Neuronal stem cell (in vitro differentiated cells): Measurements from ENCODE around the gene CSNK1D.
"Not testable (repeated sequence)": the region's sequence is repeated elsewhere in the genome, so short reads cannot be mapped to it uniquely, and the experiment has no call there.

Experiments
- DNase-seq: peaks from one replicate; pipeline ENCODE4 v3.0.0-alpha.2; 2013; ENCODE audit warnings: low spot score
- H2AFZ ChIP-seq: one replicate; pipeline ENCODE4 v1.6.1; 2013; ENCODE audit warnings: mild to moderate bottlenecking, low read length, inconsistent platforms
- H2AK5ac ChIP-seq: 2 replicates; pipeline ENCODE4 v1.6.1; 2013; ENCODE audit warnings: low read depth, mild to moderate bottlenecking, inconsistent platforms, low read length, moderate library complexity, mixed read lengths
- H2BK120ac ChIP-seq: 2 replicates; pipeline ENCODE4 v1.6.1; 2013; ENCODE audit warnings: low read depth, mild to moderate bottlenecking, inconsistent platforms, low read length, moderate library complexity, mixed read lengths
- H2BK12ac ChIP-seq: one replicate; pipeline ENCODE4 v1.6.1; 2013; ENCODE audit warnings: low read length, inconsistent platforms
- H2BK15ac ChIP-seq: 2 replicates; pipeline ENCODE4 v1.6.1; 2013; ENCODE audit warnings: mild to moderate bottlenecking, low read length, inconsistent platforms, mixed read lengths
- H2BK5ac ChIP-seq: one replicate; pipeline ENCODE4 v1.6.1; 2013; ENCODE audit warnings: inconsistent platforms, mild to moderate bottlenecking, low read length, moderate library complexity
- H3K14ac ChIP-seq: one replicate; pipeline ENCODE4 v1.6.1; 2013; ENCODE audit warnings: low read length, inconsistent platforms
- H3K18ac ChIP-seq: 2 replicates; pipeline ENCODE4 v1.6.1; 2013; ENCODE audit warnings: low read length, inconsistent platforms
- H3K23ac ChIP-seq: 2 replicates; pipeline ENCODE4 v1.6.1; 2013; ENCODE audit warnings: low read depth, mild to moderate bottlenecking, mixed read lengths, low read length, inconsistent platforms; ENCODE audit not compliant: poor library complexity
- H3K27ac ChIP-seq: replicated peaks from 3 replicates; pipeline ENCODE4 v1.5.1; 2013; ENCODE audit warnings: low read length, inconsistent platforms
- H3K27me3 ChIP-seq, 3 experiments: 2 replicates each; pipeline ENCODE4 v1.6.1; 2013; ENCODE audit warnings: low read length in 3 of 3, mild to moderate bottlenecking in 2 of 3, inconsistent platforms in 1 of 3, low read depth in 1 of 3, mixed read lengths in 1 of 3, moderate library complexity in 1 of 3; ENCODE audit not compliant: control insufficient read depth in 3 of 3, insufficient read depth in 3 of 3
- H3K36me3 ChIP-seq, 2 donors: replicated peaks in 1 of 2; 2 replicates each; pipeline ENCODE4 v1.6.1; 2013; ENCODE audit warnings: low read length in 2 of 2; ENCODE audit not compliant: control insufficient read depth in 2 of 2, insufficient read depth in 2 of 2
- H3K4ac ChIP-seq: 2 replicates; pipeline ENCODE4 v1.6.1; 2013; ENCODE audit warnings: inconsistent platforms, mild to moderate bottlenecking, low read length, moderate library complexity
- H3K4me1 ChIP-seq, 2 donors: 1 replicate in 1 of 2; 2 replicates in 1 of 2; pipeline ENCODE4 v1.6.1; 2013; ENCODE audit warnings: low read length in 2 of 2, low read depth in 1 of 2; ENCODE audit not compliant: control insufficient read depth in 2 of 2, insufficient read depth in 1 of 2
- H3K4me2 ChIP-seq: one replicate; pipeline ENCODE4 v1.6.1; 2013; ENCODE audit warnings: mild to moderate bottlenecking, low read length, inconsistent platforms; ENCODE audit not compliant: insufficient read depth, poor library complexity, severe bottlenecking
- H3K4me3 ChIP-seq, 2 donors: 2 replicates each; pipeline ENCODE4 v1.5.1; 2013; ENCODE audit warnings: low read length in 2 of 2, mild to moderate bottlenecking in 2 of 2, inconsistent platforms in 1 of 2, moderate library complexity in 1 of 2
- H3K79me1 ChIP-seq: one replicate; pipeline ENCODE4 v1.6.1; 2013; ENCODE audit warnings: low read depth, mild to moderate bottlenecking, inconsistent platforms, low read length, moderate library complexity
- H3K9ac ChIP-seq: one replicate; pipeline ENCODE4 v1.6.1; 2013; ENCODE audit warnings: mild to moderate bottlenecking, low read depth, low read length, inconsistent platforms; ENCODE audit not compliant: poor library complexity
- H3K9me3 ChIP-seq, 2 donors: replicated peaks in 1 of 2; 2 replicates each; pipeline versions ENCODE3 to v1.6.1; 2013; ENCODE audit warnings: low read length in 2 of 2, mild to moderate bottlenecking in 2 of 2, inconsistent platforms in 1 of 2, low read depth in 1 of 2, mixed read lengths in 1 of 2, moderate library complexity in 1 of 2; ENCODE audit not compliant: control insufficient read depth in 2 of 2, insufficient read depth in 1 of 2
- H4K8ac ChIP-seq: one replicate; pipeline ENCODE4 v1.6.1; 2013; ENCODE audit warnings: low read depth, mild to moderate bottlenecking, inconsistent platforms, low read length, moderate library complexity
- H4K91ac ChIP-seq: one replicate; pipeline ENCODE4 v1.6.1; 2013; ENCODE audit warnings: low read length, low read depth, mild to moderate bottlenecking, inconsistent platforms; ENCODE audit not compliant: poor library complexity
- WGBS, 2 donors: extraction: QIAGEN DNeasy Blood & Tissue Kit; methylation state at CpG; one replicate each; pipeline ENCODE4 v1.1.7; 2013; ENCODE audit warnings: missing lambda C conversion rate in 2 of 2, mixed read lengths in 1 of 2; ENCODE audit not compliant: insufficient read length in 2 of 2, insufficient replicate concordance in 1 of 2; ENCODE audit errors: extremely low coverage in 2 of 2; 5-methylcytosine and 5-hydroxymethylcytosine counted together

The CSNK1D gene

GRCh38 chr17:82254746-82255145 lies 18.8 kb downstream of the CSNK1D start:
- no CpG with 5 or more reads among the region's 33 CpGs for WGBS, 2 donors
- not testable (repeated sequence) for H3K4me3 ChIP-seq, H3K9me3 ChIP-seq, H2BK15ac ChIP-seq, DNase-seq, H2AFZ ChIP-seq, H3K18ac ChIP-seq, H3K9ac ChIP-seq, H3K27me3 ChIP-seq, H4K8ac ChIP-seq, H3K4ac ChIP-seq, H2BK5ac ChIP-seq, H4K91ac ChIP-seq, H3K23ac ChIP-seq, H2BK12ac ChIP-seq, H3K4me2 ChIP-seq, H2AK5ac ChIP-seq, H3K27ac ChIP-seq, H2BK120ac ChIP-seq, H3K14ac ChIP-seq, H3K4me1 ChIP-seq
- peaks cover 15% of the 10 kb centered on the region for H3K79me1 ChIP-seq
- peaks cover 67 to 87% of the 10 kb centered on the region in 2 donors for H3K36me3 ChIP-seq

- not testable (repeated sequence) for H3K18ac ChIP-seq, H3K4me1 ChIP-seq, H4K91ac ChIP-seq, H3K27ac ChIP-seq, H2BK15ac ChIP-seq, H2BK12ac ChIP-seq, H2BK5ac ChIP-seq, H2BK120ac ChIP-seq, H3K4ac ChIP-seq, H2AFZ ChIP-seq, H3K14ac ChIP-seq, H4K8ac ChIP-seq, H3K4me3 ChIP-seq, H3K27me3 ChIP-seq, H3K23ac ChIP-seq, H3K9me3 ChIP-seq, H3K4me2 ChIP-seq, H2AK5ac ChIP-seq, DNase-seq, H3K9ac ChIP-seq
- Histone ChIP-seq H3K79me1 (peaks cover 15% of the 10 kb centered on the region), H3K36me3 (peaks cover 67 to 87% of the 10 kb centered on the region in 2 donors)
- no CpG with 5 or more reads among the region's 39 CpGs for WGBS, 2 donors
These were observed 19.4 kb downstream of the CSNK1D start for GRCh38 chr17:82254096-82254495.

- Histone ChIP-seq H4K8ac (no peak overlapping the region), H2BK12ac (no peak overlapping the region), H3K9me3 (peaks cover 0 to 5% of the 10 kb centered on the region in 2 donors), H4K91ac (no peak overlapping the region), H3K27ac (no peak overlapping the region), H2BK120ac (no peak overlapping the region), H3K36me3 (peaks cover 70 to 87% of the 10 kb centered on the region in 2 donors), H3K14ac (no peak overlapping the region), H2BK15ac (no peak overlapping the region), H3K4me1 (no peaks in the 10 kb centered on the region), H3K18ac (no peak overlapping the region), H3K9ac (no peak overlapping the region), H3K27me3 (no peaks in the 10 kb centered on the region), H2BK5ac (no peak overlapping the region), H3K4ac (no peak overlapping the region), H3K23ac (no peak overlapping the region), H2AK5ac (no peak overlapping the region), H3K79me1 (peaks cover 19% of the 10 kb centered on the region), H2AFZ (no peak overlapping the region), H3K4me2 (no peak overlapping the region), H3K4me3 (peak overlapping the region in 1 of 2 donors; percentile 24)
- WGBS, 2 donors: no CpG with 5 or more reads among the region's 12 CpGs
- no peak for DNase-seq
These were observed 20.3 kb downstream of the CSNK1D start for GRCh38 chr17:82253179-82253544.

GRCh38 chr17:82252511-82253178 lies 20.9 kb downstream of the CSNK1D start:
- peaks cover 0 to 5% of the 10 kb centered on the region in 2 donors for H3K9me3 ChIP-seq
- peaks cover 75 to 87% of the 10 kb centered on the region in 2 donors for H3K36me3 ChIP-seq
- no peak overlapping the region for H2AFZ ChIP-seq
- no peak overlapping the region for H3K9ac ChIP-seq
- H2BK15ac ChIP-seq: no peak overlapping the region
- H3K27ac ChIP-seq: no peak overlapping the region
- peaks cover 19% of the 10 kb centered on the region for H3K79me1 ChIP-seq
- no peak overlapping the region for H2BK120ac ChIP-seq
- DNase-seq: no peak
- no peak overlapping the region for H4K91ac ChIP-seq
- no peak overlapping the region for H3K23ac ChIP-seq
- H3K18ac ChIP-seq: no peak overlapping the region
- H2BK5ac ChIP-seq: no peak overlapping the region
- H2BK12ac ChIP-seq: no peak overlapping the region
- no peaks in the 10 kb centered on the region for H3K4me1 ChIP-seq
- no peak overlapping the region for H4K8ac ChIP-seq
- no CpG with 5 or more reads among the region's 28 CpGs for WGBS, 2 donors
- H3K27me3 ChIP-seq: no peaks in the 10 kb centered on the region
- no peak overlapping the region for H3K4ac ChIP-seq
- H3K14ac ChIP-seq: no peak overlapping the region
- peak overlapping the region in 1 of 2 donors; percentile 24 for H3K4me3 ChIP-seq
- H2AK5ac ChIP-seq: no peak overlapping the region
- H3K4me2 ChIP-seq: no peak overlapping the region
